UCSD-AML1 (cell line): Measurements from ENCODE around the gene DYNLT5.
"Not testable (repeated sequence)": the region's sequence is repeated elsewhere in the genome, so short reads cannot be mapped to it uniquely, and the experiment has no call there.

Experiments
- DNase-seq: peaks from one replicate; lab custom pipeline; 2025; ENCODE audit not compliant: unreplicated experiment; lab: John Stamatoyannopoulos, UW

Gene DYNLT5, protein sequence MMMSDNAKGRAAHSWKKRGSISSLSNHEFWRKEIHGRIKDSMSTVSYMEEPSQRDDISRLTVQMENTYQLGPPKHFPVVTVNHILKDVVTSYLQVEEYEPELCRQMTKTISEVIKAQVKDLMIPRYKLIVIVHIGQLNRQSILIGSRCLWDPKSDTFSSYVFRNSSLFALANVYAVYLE

DNA sequence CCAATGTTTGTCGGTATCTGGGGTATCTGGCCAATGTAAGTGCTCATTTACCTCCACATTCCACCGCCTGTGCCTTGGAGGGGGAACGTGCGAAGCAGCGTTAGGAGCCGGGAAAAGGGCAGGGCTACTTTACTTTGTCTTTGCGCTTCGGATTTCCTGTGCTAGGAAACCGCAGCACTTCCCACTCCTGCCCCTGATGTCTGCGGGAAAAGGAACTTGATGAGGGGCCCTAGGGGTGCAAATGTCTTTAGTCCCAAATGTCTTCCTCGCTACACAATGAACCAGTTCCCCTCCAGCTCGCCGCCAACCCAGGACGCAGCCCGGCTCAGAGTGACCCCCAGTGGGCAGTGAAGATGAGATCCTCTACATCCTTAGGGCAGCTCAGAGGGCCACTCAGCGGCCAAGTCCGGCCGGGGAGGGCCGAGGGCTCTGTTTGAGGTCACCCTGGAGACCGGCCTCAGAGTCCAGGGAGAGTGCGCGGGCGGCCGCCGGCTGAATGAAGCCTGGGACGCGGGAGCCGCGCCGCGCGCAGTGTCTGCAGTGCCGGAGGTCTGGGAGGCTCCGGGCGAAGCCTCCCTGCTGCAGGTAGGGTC lies at the start of gene DYNLT5:
DYNLT5 (plus strand) TSS at position 460 of the 593 bp plus-strand sequence. CDS start 2,200 bp downstream, outside the sequence.
- DNase-seq = peak; percentile 85

DNA sequence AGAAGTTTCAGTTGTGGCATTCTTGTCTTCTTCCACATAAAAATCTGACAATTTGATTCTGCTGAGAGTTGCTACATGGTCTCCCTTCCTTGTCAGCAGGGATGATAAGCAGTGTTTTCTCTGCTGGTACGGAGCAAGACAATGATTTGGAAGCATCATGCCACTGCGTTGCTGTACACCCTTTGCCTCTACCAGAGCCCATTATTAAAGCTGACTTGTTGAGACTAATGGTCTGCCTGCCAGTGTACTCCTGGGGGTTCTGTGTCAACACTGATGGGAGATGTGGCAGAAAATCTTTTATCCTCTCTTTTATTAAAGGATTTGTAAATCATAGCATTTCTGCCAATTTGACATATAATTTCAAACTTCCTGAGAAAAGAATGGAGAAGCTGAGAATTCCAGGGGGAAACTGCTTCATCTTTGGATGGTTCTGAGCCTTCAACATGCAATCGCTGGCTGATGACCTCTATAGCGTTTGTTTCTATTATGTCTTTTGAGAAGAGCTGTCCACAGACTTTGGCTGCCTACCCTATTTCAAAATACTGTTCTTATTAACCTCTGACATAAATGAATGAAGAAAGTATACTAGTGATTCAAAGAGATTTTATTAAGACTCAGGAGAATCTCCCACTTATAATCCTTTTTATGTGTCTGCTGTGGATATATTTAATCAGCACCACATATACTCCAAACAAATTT lies 47.9 kb upstream of the DYNLT5 start:
- DNase-seq = no peak

DNA sequence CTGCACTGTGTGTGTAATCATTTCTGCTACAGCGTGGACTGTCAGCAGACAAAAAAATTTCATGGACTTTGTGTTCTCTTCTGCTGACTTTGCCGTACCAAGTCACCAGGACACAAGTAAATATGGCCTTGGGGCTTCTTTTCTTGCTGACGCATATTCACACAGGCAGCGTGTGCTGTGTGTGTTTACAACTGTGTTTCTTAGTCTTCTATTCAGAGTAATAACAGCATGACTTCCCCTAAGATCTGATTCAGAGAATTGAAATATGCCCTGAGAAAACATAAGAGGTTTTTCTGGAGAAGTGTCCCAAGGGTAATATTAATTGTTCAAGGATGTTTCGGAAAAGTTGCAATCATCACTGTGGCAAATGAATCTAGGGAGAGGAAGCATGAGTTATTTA lies 47.1 kb upstream of the DYNLT5 start:
- no peak for DNase-seq

DNA sequence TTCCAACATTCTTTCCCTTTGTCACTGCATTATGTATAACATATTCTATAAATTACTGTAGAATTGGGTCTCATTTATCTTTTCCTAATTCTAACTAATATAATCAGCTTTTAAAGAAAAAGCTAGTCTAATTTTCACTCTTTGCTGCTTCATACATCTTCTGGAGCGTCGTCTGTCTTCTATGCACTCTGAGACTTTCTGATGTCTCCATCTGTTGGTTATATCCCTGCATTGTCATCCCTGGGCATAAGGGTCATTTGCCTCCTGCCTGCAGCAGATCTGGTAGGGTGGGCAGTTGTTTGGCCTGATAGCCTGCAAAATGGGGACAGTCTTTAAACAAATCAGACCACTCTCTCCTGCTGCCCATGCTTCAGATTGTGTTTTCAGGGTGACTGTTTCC lies 40.8 kb upstream of the DYNLT5 start:
- DNase-seq = no peak

DNA sequence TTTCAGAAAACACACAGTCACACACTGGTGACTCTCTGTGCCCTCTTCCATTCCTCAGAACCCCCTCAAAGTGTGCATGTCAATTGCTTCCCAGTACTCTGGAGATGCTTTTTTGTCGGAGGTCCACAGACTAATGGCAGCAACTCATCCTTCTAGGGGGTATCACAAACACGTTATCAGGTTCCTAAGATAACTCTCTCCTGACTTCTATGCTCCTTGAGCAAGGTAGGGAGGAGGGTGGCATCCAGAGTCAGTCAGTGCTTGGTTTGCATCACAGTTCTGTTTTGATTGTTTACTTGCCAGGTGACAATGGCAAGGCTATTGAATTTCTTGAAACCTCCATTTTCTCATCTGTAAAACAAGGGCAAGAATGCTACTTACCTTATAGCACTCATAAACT lies 39.4 kb upstream of the DYNLT5 start:
- DNase-seq = no peak

DNA sequence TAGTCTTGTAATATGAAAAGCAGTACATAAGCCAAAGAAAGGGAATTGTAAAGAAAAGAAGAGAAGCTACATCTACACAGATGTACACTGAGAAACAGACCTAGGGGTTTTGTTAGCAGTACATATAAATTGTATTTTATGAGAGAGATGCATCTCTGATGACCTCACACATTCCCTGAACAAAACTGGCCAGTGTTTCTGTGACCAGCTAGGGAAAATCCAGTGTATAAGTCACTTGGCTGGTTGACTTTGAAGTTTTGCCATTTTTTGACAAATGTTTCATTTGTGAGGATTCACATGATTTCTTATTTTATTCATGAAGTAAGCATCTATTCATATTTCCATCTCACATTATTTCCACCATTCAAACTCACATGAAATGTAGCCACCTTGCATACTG lies 28.3 kb upstream of the DYNLT5 start:
- no peak for DNase-seq

DNA sequence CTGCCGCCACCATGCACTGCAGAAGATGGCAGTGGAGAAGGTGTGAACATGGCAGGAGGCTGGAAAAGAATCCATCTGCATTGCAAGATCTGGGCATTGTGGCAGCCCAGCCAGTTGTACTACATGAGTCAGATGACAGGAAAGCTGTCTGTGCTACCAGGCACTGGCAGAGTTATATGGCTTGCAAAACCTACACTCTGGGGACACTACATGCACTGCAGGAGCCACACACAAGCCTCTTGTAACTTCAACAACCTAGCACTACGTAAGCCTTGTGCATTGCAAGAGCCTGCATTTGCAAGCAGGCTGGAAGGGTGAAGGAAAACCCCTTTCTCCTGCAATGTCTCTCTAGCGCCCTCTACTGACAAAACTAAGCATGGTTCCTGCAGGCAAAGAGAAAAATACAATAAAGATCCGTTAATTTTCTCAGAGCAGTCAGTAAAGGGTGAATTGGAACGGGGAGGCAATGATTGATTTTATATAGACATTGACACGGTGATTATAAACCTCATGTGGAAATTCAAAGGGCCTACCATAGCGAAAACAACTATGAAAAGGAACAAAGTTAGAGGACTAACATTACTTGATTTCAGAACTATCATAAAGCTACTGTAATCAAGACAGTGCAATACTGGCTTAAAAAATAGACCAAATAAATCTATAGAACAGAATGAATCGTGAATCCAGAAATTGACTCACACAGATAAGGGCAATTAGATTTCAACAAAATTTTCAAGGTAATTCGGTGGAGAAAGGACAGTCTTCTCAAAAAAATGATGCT lies 26.2 kb upstream of the DYNLT5 start:
- DNase-seq = peak; percentile 50

DNA sequence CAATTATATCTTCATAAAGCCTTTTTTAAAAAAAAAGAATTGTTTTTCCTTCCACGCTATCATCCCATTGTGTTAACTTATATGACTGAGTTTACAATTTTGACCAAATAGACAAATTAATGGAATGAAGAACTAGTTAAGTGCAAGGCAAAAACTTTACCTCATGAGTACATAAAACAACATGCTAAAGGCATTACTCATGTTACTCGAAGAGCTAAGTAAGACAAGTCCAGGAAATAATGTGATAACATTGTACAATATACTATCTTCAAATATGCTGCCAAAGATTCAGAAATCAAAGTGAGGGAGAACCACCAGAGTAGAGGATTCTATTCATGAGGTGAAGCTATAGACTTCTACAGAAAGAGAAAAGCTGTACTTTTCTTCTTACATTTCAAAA lies 24.2 kb upstream of the DYNLT5 start:
- no peak for DNase-seq

DNA sequence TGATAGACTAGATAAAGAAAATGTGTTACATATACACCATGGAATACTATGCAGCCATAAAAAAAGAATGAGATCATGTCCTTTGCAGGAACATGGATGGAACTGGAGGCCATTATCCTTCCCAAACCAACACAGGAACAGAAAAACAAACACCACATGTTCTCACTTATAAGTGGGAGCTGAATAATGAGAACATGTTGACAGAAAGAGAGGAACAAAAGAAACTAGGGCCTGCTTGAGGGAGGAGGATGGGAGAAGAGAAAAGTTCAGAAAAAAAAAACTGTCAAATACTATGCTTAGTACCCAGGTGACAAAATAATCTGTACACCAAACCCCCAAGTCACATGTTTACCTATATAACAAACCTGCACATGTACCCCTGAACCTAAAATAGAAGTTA lies 23.5 kb upstream of the DYNLT5 start:
- not testable (repeated sequence) for DNase-seq

DNA sequence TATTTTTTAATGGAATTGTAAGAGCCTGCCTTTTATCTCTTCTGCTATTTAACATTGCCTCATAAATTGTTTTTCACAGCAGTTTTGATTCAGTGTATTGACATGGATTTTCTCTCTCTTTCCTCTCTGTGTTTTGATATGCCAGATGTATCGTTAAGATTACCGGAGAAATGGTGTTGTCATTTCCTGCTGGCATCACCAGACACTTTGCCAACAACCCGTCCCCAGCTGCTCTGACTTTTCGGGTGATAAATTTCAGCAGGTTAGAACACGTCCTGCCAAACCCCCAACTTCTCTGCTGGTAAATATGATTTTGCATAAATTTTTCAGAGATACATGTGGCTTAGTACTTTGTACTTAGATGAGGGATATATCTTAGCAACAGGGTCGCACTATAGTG lies 23.1 kb upstream of the DYNLT5 start:
- DNase-seq = peak; percentile 47

DNA sequence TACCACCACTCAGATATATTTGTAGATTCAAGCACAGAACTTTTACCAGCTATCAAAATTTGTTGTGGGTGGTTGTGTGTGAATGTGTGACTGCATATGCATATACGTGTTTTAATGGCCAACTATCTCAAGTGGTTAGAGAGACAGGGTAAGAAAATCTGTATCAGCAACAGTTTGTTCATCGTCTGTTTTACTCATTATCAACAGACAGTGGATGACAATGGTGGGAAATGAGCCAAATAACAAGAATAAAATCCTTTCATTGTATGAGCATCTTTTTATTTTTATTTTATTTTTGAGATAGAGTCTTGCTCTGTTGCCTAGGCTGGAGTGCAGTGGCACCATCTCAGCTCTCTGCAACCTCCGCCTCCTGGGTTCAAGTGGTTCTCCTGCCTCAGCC lies 22.7 kb upstream of the DYNLT5 start:
- DNase-seq = no peak

DNA sequence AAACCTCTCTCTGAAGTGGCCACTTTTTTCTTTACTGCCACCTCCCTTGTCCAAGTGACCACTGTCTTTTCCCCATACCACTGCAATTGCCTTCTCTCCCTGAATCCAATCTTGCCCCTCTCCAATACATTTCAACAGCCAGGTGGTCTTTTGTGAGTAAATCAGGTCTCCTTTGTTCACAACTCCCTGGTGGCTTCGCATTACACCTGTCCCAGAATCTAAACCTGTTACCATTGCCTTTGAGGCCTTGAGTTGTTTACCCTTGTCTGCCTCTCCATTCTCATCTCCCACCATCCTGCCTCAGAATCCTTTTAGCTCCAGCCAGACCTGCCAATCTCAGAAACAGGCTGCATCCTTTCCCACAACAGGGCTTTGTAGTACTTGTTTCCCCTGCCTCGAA lies 21.8 kb upstream of the DYNLT5 start:
- DNase-seq = no peak

DNA sequence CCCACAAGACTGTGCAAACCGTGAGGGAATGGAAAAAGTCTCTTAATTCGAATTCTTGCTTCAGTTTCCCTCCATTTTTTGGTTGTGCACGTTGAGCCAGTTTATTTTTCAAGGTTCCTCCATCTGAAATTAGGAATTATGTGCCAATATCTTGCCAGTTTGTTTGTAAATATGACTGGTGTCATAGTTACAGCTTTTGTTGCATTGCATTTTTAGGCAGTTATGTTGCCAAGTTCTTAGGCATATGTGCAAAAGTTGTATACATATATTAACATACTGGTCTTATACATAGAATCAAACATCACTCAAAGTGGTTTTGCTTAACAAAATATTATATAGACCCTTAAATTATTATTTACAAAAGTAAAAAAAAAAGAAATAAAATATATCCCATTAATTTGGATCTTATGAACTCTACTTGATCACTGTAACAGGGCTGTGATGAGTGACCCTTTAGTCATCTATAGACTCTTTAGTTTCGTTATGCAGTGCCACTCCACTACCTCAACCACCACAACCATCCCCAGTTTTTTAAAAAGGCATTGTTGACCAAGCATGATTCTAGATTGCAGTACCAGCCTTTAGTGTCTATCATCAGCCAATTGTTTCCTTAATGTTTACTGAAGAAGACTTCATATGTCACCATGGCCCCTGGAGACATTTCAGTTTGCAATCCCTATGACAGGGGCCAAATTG lies 20.9 kb upstream of the DYNLT5 start:
- DNase-seq = no peak

DNA sequence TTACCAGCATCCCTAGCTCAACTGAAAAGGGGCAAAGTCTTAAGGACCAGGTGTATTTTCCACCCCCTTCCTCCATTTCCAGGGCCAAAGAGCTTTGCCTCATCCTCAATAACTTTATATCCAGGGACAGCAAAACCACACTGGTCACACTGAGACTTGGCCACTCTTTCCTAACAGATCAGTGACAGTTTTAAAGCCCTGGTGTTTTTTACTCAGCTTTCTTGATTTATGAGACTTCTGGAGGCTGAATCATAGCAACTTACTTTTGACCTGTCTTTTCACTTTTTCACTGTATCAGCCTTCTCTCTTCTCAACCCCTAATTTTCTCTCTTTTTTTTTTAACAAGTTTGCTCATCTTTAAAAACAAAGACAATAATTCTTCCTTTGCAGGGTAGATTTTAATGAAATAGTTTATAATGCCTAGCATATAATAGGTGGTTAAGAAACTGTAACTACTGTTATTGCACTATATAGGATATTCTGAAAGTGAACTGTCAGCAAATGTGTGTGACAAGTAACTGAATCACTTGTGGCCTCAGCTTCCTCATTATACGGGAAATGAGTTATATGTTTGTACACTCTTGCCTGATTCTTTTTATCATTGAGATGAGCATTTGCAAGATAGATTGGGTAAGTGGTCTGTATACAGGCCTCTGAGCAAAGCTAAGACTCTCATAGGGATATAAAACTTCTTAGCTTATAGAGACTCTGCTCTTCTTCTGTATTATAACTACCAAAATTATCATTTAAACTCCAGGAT lies 19.7 kb upstream of the DYNLT5 start:
- DNase-seq = no peak

DNA sequence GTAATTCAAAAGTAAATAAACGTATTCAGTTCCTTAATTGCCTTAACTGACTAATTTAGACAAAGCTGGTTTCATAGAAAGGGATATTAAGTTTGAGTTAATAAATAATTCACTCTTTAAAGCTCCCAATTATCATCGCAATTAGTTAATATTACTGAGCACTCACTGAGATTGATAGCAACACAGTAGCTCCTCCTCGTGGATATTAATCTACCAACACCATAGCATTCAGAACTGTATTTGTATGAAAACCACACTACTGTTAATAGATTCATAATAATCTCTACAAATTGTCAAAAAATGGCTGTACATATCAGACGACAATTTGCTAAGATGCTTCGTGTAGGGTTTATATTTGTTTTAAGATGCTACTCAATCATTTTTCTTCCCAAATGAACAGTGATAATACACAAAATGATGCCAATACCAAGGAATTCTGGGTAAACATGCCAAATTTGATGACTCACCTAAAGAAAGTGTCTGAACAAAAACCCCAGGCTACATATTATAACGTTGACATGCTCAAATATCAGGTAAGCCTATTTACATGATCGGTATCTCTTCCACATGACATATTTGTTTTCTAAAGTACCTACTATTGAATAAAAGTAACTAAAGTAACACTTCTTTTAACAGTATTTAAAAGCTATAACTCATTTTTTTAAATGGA lies 18.8 kb upstream of the DYNLT5 start:
- DNase-seq = no peak

DNA sequence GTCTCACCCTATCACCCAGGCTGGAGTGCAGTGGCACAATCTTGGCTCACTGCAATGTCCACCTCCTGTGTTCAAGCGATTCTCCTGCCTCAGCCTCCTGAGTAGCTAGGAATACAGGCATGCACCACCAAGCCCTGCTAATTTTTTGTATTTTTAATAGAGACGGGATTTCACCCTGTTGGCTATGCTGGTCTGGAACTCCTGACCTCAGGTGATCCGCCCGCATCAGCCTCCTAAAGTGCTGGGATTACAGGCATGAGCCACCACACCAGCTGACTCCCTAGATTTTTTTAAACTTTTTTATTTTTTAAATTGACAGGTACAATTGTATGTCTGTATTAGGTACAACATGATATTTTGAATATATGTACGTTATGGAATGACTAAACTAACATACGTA lies 17.7 kb upstream of the DYNLT5 start:
- DNase-seq = not testable (repeated sequence)

DNA sequence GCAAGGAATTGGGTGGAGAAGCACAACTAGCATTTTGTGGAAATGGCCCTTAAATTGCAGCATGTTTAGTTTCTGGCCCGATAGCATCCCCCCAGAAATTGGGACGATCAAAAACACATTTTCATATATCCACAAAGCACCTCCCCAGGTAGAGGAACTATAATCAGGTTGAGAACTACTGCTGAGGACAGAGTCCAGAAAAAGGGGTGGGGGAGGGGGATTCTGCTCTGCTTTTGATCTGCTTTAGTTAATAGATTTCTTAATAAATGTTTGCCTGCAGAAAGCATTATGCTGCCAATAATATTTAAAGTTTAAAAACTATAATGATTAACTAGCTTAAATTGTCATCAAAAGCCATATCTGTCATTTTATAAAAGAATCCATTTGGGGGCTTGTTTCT lies 14.4 kb upstream of the DYNLT5 start:
- no peak for DNase-seq

DNA sequence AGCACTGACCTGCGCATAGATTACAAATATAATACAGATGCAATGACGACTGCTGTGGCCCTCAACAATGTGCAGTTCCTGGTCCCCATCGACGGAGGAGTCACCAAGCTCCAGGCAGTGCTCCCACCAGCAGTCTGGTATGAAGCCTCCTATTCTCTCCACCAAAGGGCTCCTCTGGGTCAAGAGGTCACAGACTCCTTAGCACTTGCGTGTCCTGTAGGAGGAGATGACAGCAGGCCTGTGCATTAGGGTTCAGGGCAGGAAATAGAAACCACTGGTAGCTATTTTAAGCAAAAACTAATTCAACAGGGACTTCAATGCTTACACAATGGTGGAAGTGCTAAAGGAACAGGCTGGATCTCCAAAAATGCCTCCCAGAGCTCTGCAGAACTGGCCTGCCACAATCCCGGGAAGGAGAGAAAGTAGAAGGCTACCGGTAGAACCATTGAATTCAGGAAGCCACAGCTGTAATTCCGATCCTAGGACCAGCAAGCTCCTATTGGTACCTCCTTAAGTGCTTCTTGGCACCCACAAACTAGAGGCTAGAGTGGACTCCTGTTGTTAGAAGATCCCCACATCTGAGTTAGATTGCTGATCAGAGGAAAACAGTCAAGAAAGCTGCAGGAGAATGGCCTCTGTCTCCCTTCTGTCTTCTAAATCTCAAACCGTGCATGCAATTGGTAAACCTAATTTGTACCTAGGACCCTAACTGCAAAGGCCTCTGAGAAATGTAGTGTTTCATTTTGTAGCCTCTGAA lies 12.7 kb upstream of the DYNLT5 start:
- DNase-seq = peak; percentile 60

DNA sequence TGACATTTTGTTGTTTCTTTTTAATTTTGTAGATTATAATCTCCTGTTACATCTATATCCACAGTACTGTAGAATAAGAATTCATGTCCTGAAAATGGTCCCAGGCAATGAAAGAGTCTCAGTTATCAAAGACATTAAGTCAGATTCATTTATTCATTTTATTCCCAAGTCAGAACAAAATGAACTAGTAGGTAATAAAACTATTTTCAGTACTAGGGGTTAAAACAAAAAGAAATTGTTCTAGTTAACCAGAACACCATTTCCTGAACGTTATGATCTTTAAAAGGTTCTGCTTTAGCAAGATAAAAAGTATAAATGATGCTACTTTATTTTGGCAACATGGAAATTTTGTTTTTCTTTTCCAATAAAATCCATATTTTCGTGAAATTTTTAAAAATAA lies 6.8 kb upstream of the DYNLT5 start:
- DNase-seq = no peak
